GM12872 (cell line): ENCODE data around the gene TSHR.

Source experiments
- TF ChIP-seq, protein P1 (sequence below): IDR thresholded peaks from 3 replicates; pipeline ENCODE4 v1.5.1; 2011; ENCODE audit warnings: low read depth, mild to moderate bottlenecking, low read length, moderate library complexity; ENCODE audit not compliant: insufficient read depth

TSHR gene

DNA sequence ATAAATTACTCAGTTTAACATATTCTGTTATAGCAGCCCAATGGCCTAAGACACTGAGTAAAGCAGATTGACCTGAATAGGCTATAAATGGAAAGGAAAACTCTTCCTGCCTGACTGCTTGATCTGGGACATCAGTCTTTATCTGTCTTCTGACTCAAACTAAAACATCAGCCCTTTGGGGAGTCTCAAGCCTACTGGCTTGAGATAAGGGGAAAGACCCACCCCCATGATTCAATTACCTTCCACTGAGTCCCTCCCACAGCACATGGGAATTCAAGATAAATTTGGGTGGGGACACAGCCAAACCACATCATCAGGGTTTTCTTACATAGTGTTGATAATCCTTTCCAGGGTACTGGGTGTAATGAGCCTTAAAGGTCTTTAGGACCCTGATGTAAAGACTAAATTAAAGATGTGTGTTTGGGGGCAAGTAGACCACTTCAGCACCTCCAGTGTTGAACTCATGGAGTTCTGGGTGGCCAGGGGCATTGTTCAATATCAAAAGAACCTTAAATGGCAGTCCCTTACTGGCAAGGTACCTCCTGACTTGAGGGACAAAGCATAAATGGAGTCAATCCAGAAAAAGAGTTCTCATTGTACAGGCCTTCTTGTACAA is 67.8 kb downstream of the TSHR start:
- TF ChIP-seq, protein P1, sequence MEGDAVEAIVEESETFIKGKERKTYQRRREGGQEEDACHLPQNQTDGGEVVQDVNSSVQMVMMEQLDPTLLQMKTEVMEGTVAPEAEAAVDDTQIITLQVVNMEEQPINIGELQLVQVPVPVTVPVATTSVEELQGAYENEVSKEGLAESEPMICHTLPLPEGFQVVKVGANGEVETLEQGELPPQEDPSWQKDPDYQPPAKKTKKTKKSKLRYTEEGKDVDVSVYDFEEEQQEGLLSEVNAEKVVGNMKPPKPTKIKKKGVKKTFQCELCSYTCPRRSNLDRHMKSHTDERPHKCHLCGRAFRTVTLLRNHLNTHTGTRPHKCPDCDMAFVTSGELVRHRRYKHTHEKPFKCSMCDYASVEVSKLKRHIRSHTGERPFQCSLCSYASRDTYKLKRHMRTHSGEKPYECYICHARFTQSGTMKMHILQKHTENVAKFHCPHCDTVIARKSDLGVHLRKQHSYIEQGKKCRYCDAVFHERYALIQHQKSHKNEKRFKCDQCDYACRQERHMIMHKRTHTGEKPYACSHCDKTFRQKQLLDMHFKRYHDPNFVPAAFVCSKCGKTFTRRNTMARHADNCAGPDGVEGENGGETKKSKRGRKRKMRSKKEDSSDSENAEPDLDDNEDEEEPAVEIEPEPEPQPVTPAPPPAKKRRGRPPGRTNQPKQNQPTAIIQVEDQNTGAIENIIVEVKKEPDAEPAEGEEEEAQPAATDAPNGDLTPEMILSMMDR, result no peak

DNA sequence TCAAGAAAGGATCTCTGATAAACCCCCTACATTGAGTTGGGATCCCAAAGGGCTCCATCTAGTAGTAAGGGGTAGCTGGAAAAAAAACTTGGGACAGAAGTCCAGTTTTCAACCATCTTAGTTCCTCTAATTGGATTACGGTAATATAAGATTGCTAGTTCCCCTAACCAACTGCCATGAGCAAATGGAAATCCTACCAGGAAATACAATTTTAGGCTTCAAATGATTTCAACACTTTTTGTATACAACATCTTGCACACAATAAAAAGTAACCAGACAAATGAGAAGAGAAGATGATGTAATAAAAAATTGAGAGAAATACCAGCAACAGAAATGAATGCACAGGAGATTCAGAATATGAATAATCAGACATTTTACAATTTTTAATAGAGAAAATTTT is 73.0 kb downstream of the TSHR start:
- TF ChIP-seq, protein P1, result no peak

- TF ChIP-seq, protein P1, result no peak
Observed at GRCh38 chr14:81031488-81031887, 76.1 kb downstream of the TSHR start.

DNA sequence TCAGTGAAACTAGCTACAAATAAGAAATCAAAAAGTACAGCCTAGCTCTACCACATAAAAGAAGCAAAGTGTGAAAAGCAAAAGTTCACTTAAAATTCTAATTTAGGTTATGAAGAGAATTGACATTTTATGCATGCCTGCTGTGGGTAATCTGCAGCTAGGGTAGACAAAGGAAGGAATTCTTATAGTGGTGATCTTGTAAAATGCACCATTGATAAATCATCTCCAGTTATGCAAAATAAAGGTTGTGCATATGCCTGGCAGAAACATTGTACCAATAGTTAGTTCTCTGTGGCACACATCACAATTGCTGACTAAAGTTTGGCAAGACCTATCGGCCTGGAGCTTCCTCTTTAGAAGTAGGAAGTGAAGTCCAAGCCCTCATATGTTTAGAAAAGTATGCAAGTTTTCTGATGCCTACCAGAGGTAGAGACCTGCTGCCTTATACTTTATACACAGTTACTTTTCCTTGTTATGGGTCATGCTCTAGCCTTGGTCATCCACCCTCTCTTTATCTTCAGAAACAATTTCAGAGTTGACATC is 78.3 kb downstream of the TSHR start:
- TF ChIP-seq, protein P1, result no peak

- TF ChIP-seq, protein P1, result no peak
Observed at GRCh38 chr14:81042438-81042837, 87.0 kb downstream of the TSHR start.

DNA sequence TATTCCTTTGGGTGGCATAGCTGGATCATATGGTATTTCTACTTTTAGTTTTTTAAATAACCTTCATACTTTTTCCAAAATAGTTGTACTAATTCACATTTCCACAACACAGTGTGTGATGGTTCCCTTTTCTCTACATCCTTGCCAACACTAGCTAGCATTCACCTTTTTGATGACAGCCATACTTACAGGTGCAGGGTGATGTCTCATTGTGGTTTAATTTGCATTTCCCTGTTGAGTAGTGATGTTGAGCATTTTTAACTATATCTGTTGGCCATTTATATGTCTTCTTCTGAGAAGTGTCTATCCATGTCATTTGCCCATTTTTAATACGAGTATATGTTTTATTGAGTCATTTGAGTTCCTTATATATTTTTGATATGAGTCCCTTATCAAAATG is 96.1 kb downstream of the TSHR start:
- TF ChIP-seq, protein P1, result no peak

GRCh38 chr14:81055971-81056370 is 100.5 kb downstream of the TSHR start:
- TF ChIP-seq, protein P1, result no peak
